Testis (tissue), 3 donors: ENCODE results near the gene PDAP1. TPM values are rescaled to one million over a fixed set of nuclear protein-coding genes. Genes with fewer than 3 reads are reported as not detected.
A peak's percentile ranks its signal among the peaks of the same experiment; 100 is the strongest.
"Not testable (repeated sequence)": the region's sequence is repeated elsewhere in the genome, so short reads cannot be mapped to it uniquely, and the experiment has no call there.

Source experiments
- DNase-seq: peaks from one replicate; pipeline ENCODE4 v3.0.0-alpha.2; 2019
- H3K27ac ChIP-seq, 2 donors: fragments of 200-600 bp; sonication (generic); one replicate each; pipeline ENCODE4 v1.5.1; 2019
- H3K27me3 ChIP-seq: fragments of 200-600 bp; sonication (generic); one replicate; pipeline ENCODE4 v1.5.1; 2019
- H3K36me3 ChIP-seq: fragments of 200-600 bp; sonication (generic); one replicate; pipeline ENCODE4 v1.5.1; 2017; ENCODE audit warnings: low read depth; ENCODE audit errors: missing control alignments
- H3K4me1 ChIP-seq: fragments of 200-600 bp; sonication (generic); one replicate; pipeline ENCODE4 v1.5.1; 2019
- H3K4me3 ChIP-seq, 2 donors: fragments of 200-600 bp; sonication (generic); one replicate each; pipeline ENCODE4 v1.5.1; 2017 to 2019
- H3K9me3 ChIP-seq: fragments of 200-600 bp; sonication (generic); one replicate; pipeline ENCODE4 v1.5.1; 2017
- POLR2A ChIP-seq: fragments of 450-650 bp; IDR thresholded peaks from one replicate; pipeline ENCODE4 v1.6.1; 2017; ENCODE audit warnings: antibody characterized with exemption, mild to moderate bottlenecking, moderate library complexity
- WGBS, 2 donors: methylation state at CpG; one replicate each; pipeline ENCODE4 v1.1.5; 2018; 5-methylcytosine and 5-hydroxymethylcytosine counted together
- intact Hi-C: fragments of 100-400 bp; cut with DNase I; formaldehyde crosslinking; loops from one replicate; pipeline ENCODE4 v1.15.1; 2023; ENCODE audit warnings: low total_unique reads
- polyA plus RNA-seq: library from polyadenylated mRNA; stranded (reverse); fragments of 350-450 nt; fragmentation: Illumina TruSeq; extraction: RNeasy Lipid Tissue Mini Kit (QIAGEN cat#74804); gene quantifications from one replicate; pipeline ENCODE4 v1.2.3, GENCODE V29; 2014; ENCODE audit warnings: low read depth, low replicate concordance; ENCODE audit not compliant: insufficient read depth
- total RNA-seq, 2 donors: library from RNA; depleted of rRNA; stranded (reverse); fragments of >200 nt; gene quantifications; one replicate each; pipeline ENCODE4 v1.2.3, GENCODE V29; 2016
- TF ChIP-seq, protein P1 (sequence below), 3 experiments: fragments of 450-650 bp in 2 of 3; fragments of 200-600 bp in 1 of 3; sonication (generic) in 1 of 3; IDR thresholded peaks; one replicate each; pipeline ENCODE4 v1.5.1; 2016 to 2019; ENCODE audit warnings: antibody characterized with exemption in 3 of 3, mild to moderate bottlenecking in 2 of 3, moderate library complexity in 1 of 3

PDAP1 gene
- total and polyA plus RNA-seq, 3 donors from 2014 or later: 50.5 to 126 (median 74.0) TPM

DNA sequence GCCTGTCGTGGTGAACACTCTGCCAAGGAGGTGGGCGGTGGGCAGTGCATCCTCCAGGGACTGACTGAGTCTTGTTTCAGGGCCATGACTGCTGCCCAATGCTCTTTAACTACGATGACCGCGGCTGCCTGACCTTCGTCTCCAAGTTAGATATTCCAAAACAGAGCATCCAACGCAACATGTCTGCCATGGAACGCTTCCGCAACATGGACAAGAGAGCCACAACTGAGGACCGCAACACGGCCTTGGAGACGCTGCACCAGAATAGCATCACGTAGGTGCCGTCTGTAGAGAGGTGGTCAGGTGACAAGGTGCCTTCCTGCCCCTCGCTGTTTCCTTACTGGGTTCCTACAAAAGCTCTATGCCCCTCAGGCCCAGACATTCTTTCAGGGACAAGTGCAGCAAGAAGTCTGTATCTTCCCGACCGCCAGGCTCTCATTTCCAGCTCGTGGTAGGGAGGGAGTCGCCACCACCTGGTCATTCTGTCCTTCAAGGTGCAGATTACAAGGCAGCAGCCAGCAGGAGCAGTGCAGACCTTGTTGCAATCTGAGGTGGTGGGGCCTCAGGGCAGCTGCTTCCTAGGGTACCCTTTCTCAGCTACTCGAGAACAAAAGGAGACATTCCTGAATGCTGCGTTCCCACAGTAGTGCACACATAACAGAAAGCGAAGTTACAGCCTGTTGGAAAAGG is 48.8 kb downstream of the PDAP1 start:
- Histone ChIP-seq H3K4me1 (peaks cover 4% of the 10 kb centered on the region), H3K9me3 (no peaks in the 10 kb centered on the region), H3K27me3 (no peaks in the 10 kb centered on the region), H3K27ac (no peak overlapping the region), H3K36me3 (no peaks in the 10 kb centered on the region), H3K4me3 (no peak overlapping the region)
- 73 to 78% methylated on average over 21 to 22 of the region's 22 CpGs for WGBS, 2 donors
- peak; percentile 13 for DNase-seq
- TF ChIP-seq POLR2A: no peak
- TF ChIP-seq, protein P1, sequence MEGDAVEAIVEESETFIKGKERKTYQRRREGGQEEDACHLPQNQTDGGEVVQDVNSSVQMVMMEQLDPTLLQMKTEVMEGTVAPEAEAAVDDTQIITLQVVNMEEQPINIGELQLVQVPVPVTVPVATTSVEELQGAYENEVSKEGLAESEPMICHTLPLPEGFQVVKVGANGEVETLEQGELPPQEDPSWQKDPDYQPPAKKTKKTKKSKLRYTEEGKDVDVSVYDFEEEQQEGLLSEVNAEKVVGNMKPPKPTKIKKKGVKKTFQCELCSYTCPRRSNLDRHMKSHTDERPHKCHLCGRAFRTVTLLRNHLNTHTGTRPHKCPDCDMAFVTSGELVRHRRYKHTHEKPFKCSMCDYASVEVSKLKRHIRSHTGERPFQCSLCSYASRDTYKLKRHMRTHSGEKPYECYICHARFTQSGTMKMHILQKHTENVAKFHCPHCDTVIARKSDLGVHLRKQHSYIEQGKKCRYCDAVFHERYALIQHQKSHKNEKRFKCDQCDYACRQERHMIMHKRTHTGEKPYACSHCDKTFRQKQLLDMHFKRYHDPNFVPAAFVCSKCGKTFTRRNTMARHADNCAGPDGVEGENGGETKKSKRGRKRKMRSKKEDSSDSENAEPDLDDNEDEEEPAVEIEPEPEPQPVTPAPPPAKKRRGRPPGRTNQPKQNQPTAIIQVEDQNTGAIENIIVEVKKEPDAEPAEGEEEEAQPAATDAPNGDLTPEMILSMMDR (IDR thresholded peaks at IDR 0.05): no peak
- intact Hi-C loops: no loop called here

DNA sequence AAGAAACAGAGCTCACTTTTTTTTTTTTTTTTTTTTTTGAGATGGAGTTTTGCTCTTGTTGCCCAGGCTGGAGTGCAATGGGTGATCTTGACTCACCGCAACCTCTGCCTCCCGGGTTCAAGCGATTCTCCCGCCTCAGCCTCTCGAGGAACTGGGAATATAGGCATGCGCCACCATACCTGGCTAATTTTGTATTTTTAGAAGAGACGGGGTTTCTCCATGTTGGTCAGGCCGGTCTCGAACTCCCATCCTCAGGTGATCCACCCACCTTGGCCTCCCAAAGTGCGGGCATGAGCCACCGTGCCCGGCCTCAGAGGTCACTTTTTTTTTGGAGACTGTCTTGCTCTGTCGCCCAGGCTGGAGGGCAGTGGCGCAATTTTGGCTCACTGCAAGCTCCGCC is 49.9 kb downstream of the PDAP1 start:
- H3K4me1 ChIP-seq, H3K27me3 ChIP-seq, H3K36me3 ChIP-seq, intact Hi-C loops, H3K9me3 ChIP-seq, H3K4me3 ChIP-seq, H3K27ac ChIP-seq, DNase-seq: not testable (repeated sequence)
- 94 to 98% methylated on average over 15 of the region's 15 CpGs for WGBS, 2 donors

DNA sequence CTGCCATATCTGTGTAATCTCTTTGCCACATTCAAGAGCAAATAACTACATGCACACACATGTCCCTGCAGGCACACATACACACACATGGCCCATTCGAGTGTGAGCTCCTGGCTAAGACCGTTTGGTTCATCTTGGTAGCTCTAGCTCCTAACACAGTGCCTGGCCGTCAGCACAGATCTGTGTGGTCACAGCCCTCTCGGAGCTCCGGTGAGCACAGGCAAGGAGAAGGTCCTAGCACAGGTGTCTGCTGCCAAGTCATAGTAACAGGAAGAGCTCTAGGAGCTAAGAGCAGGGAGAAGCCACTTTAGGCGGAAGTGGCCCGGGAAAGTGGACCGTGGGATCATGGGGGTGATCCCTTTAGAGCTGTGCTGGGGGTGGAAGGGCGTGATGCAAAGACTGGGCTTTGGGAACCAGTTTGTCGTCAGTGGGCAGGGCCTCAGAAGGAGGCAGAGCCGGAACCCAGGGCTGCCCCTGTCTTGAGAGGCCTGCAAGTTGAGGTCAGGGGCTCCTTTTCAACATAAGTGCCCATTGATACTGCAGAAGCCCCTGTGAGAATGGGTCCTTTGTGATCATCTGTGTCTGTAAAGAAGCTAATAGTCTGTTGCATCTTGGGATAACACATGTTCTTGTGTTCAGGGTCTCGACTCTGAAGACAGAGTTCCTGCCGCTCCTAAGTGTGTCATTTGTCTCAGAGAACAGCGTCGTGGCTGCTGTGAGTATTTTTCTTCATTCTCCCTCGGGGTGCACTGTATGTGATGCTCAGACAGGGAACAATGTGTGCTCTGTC is 50.5 kb downstream of the PDAP1 start:
- WGBS, 2 donors: 84 to 86% methylated on average over 16 of the region's 16 CpGs
- intact Hi-C loops: no loop called here
- DNase-seq: no peak
- no peaks in the 10 kb centered on the region for H3K27me3 ChIP-seq
- no peak overlapping the region for H3K4me3 ChIP-seq
- no peak overlapping the region for H3K27ac ChIP-seq
- H3K9me3 ChIP-seq: no peaks in the 10 kb centered on the region
- H3K4me1 ChIP-seq: peaks cover 4% of the 10 kb centered on the region
- no peak for TF ChIP-seq POLR2A
- TF ChIP-seq, protein P1 (IDR thresholded peaks at IDR 0.05): no peak
- no peaks in the 10 kb centered on the region for H3K36me3 ChIP-seq

DNA sequence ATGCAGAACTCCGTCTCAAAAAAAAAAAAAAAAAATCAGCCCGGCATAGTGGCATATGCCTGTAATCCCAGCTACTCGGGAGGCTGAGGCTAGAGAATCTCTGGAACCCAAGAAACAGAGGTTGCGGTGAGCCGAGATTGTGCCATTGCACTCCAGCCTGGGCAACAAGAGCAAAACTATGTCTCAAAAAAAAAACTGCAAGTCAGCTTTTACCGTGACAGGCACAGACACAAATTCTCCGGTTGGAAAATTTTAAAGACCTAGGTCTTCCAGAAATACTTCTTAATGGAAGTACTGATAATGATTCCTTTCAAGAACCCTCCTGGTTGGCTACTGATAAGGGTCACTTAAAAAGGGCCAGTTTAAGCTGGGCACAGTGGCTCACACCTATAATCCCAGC is 53.3 kb downstream of the PDAP1 start:
- WGBS, 2 donors: 91 to 96% methylated on average over 7 of the region's 7 CpGs
- Histone ChIP-seq H3K27ac (no peak overlapping the region), H3K4me1 (peaks cover 4% of the 10 kb centered on the region), H3K4me3 (no peak overlapping the region), H3K27me3 (no peaks in the 10 kb centered on the region), H3K36me3 (no peaks in the 10 kb centered on the region), H3K9me3 (no peaks in the 10 kb centered on the region)
- intact Hi-C loops: no loop called here
- no peak for DNase-seq
- TF ChIP-seq, protein P1 (IDR thresholded peaks at IDR 0.05): no peak
- no peak for TF ChIP-seq POLR2A

DNA sequence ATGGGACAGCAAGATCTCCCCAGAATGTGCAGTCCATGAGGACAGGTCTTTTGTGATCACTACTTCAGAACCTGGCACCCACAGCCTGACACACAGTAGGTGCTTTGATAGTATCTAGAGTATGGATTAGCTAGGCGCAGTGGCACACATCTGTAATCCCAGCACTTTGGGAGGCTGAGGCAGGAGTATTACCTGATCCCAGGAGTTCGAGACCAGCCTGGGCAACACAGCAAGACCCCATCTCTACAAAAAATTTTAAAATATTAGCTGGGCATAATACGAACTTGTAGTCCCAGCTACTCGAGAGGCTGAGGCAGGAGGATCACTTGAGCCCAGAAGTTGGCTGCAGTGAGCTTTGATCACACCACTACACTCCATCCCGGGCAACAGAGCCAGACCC is 56.1 kb downstream of the PDAP1 start:
- intact Hi-C loops: no loop called here
- H3K27ac ChIP-seq: no peak overlapping the region
- no peak for DNase-seq
- no peaks in the 10 kb centered on the region for H3K9me3 ChIP-seq
- H3K27me3 ChIP-seq: no peaks in the 10 kb centered on the region
- H3K4me1 ChIP-seq: no peaks in the 10 kb centered on the region
- WGBS, 2 donors: 93 to 94% methylated on average over 4 to 5 of the region's 5 CpGs
- no peak for TF ChIP-seq POLR2A
- TF ChIP-seq, protein P1 (IDR thresholded peaks at IDR 0.05): no peak
- no peak overlapping the region for H3K4me3 ChIP-seq
- H3K36me3 ChIP-seq: no peaks in the 10 kb centered on the region

DNA sequence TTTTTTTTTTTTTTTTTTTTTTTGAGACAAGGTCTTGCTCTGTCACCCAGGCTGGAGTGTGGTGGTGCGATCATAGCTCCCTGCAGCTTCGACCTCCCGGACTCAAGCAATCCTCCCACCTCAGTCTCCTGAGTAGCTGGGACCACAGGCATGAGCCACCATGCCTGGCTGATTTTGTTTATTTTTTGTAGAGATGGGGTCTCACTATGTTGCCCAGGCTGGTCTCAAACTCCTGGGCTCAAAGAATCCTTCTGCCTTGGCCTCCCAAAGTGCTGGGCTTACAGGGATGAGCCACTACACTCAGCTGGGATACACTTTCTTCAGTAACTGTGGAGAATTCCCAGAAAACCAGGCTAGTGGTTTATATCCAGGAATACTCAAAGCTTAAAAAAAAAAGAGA is 57.8 kb downstream of the PDAP1 start:
- H3K4me1 ChIP-seq, H3K27ac ChIP-seq, H3K4me3 ChIP-seq, intact Hi-C loops, H3K36me3 ChIP-seq, H3K27me3 ChIP-seq, DNase-seq, H3K9me3 ChIP-seq: not testable (repeated sequence)
- WGBS, 2 donors: 95 to 97% methylated on average over 3 of the region's 3 CpGs
